GM19397 (cell line): ENCODE results near the gene PTPRN2.

Experiments used
- ATAC-seq: cut with Tn5 transposase; IDR thresholded peaks from one replicate; pipeline ENCODE4 v1.9.1; 2021; ENCODE audit warnings: mild to moderate bottlenecking, moderate library complexity; ENCODE audit not compliant: unreplicated experiment

Gene PTPRN2

DNA sequence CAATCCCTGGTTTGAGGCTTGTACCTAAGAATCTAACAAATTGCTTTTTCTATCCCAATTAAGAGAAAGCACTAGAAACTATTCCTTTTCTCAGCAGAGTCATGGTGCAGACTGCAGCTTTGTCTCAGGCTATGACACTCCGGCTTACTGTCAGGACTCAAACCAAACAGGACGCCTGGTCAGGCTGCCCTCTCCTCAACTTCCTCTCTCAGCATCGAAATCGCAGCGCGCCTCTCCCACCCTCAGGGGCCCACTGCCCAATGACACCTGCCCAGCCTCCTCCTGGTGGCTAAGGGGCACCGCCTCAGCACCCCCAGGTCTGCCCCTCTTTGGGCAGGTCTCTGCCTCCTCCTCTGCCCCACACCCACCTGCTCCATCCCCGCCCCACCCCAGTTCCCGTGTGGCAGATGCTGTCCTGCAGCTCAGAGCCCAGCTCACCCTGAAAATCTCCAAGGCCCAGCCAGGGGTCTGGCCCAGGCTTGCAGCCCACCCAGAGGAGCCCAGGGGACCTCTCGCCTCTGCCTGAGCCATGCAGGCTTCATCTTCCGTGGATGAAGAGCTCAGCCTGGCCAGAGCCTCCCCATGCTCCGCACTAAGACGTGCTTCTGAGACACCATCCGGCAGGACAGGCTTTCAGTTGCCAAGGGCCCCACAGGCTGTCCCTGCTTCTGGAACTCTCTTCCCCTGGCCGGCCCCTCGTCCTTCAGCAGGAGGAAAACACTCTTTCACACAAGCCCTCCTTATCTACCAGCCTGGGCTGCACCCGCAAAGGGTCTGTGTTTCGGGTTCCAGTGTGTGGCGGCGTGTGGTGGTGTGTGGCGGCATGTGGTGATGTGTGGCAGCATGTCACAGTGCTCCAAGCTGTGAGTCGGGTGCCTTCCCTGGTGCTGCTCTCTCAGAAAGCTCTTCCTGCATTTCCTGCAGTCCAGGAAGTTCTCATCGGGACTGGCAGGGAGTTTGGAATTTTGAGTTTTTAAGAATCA lies 16.4 kb upstream of the PTPRN2 start:
- no peak for ATAC-seq

GRCh38 chr7:158602905-158603772 lies 15.5 kb upstream of the PTPRN2 start:
- ATAC-seq: no peak

- ATAC-seq: no peak
Measured at GRCh38 chr7:158602041-158602440, 14.4 kb upstream of the PTPRN2 start.

GRCh38 chr7:158601090-158601489 lies 13.5 kb upstream of the PTPRN2 start:
- ATAC-seq: no peak

DNA sequence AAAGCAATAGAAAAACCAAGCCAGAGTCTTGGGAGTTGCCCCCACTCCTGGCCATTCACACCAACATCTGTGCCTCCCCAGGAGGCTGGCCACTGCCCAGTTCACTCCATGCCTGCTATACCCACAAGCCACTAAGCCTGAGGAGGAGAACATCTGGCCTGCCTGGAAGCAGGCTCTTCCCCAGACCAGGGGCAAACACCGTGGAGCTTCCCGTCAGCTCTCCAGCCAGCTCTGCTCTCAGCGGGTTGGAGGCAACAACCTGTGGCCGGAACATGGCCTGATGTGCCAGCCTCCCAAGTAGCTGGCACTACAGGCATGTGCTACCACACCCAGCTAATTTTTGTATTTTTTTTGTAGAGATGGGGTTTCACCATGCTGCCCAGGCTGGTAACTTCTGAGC lies 9.1 kb upstream of the PTPRN2 start:
- ATAC-seq: no peak

DNA sequence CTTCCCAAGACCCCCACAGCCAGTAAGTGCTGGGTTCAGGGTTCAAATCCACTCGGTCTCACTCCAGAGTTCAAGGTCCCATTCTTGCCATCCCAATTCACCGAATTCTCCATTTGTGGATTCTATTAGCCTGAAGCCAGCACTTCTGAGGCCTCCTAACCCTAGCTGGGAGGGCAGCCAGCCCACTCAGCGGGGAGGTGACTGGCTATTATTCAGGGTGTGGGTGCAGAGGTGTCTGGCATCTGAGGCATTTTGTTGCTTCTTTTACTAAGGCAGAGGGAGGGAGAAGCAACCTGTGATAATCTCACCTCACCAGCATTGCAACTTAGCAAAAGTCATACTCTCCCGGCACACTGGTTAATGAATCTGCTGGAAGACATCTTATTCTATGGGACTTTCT lies 8.7 kb upstream of the PTPRN2 start:
- no peak for ATAC-seq

DNA sequence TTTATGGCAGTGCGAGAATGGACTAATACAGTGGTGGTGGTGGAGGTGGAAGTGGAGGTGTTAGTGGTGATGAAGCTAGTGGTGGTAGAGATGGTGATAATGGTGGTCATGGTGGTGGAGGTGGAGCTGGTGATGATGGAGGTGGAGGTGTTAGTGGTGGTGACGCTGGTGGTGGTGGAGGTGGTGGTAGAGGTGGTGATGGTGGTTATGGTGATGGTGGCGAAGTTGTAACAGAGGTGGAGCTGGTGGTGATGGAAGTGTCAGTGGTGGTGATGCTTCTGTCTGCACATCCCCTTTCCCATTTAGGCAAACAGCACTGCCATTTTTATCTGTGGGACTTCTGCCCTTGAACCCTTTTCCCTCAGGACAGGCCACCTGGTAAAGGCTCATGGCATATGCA lies 7.4 kb upstream of the PTPRN2 start:
- ATAC-seq: no peak

GRCh38 chr7:158592541-158592940 lies 4.9 kb upstream of the PTPRN2 start:
- ATAC-seq: no peak

GRCh38 chr7:158591944-158592343 lies 4.3 kb upstream of the PTPRN2 start:
- no peak for ATAC-seq

- no peak for ATAC-seq
Measured at GRCh38 chr7:158590181-158590530, 2.5 kb upstream of the PTPRN2 start.

DNA sequence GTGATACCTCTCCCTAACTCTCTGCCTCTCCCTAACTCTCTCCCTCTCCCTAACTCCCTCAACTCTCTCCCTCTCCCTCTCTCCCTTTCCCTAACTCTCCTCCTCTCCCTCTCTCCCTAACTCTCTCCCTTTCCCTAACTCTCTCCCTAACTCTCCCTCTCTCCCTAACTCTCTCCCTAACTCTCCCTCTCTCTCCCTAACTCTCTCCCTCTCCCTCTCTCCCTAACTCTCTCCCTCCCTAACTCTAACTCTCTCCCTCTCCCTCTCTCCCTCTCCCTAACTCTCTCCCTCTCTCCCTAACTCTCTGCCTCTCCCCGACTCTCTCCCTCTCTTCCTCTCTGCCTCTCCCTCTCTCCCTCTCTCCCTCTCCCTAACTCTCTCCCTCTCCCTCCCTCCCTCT lies 2.0 kb upstream of the PTPRN2 start:
- no peak for ATAC-seq

GRCh38 chr7:158588878-158589442 lies 1.3 kb upstream of the PTPRN2 start:
- no peak for ATAC-seq

- no peak for ATAC-seq
Measured at GRCh38 chr7:158588085-158588877, 658 bp upstream of the PTPRN2 start.

- ATAC-seq: no peak
Measured at GRCh38 chr7:158586499-158587161, 993 bp downstream of the PTPRN2 start.

DNA sequence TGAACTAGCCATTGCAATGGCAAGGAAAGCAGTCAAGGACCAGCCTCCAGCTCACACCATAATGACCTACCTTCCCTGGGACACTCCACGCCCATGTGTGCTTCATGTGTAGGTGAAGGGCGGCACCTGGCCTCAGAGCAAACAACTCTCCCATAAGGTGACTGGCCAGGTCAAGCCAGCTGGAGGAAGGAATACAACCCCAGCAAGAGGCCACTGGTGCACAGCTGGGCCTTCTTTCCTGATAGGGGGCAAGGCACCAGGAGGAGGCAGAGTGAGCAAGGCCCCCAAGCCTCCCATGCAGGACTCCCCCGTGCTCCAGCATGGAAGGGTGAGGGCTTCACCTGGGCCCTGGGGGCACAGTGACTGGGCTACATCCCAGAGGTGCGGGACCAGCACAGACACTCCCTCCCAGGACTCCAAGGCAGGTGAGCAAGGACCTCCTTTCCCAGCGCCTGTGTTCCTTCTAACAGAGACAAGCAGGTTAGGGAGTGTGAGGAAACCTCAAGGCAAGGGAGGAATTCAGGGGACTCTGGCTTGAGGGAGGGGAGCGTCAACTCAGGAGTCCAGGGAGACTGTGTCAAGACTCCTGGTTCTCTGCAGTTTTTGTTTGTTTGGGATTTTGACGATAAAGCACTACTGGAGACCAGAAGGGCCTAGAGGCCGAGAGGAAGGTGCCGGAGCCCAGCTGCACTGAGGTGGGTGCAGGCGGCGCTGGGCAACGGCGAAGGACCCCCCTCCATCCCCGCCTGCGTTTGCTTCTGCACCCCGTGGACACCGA lies 1.7 kb downstream of the PTPRN2 start:
- ATAC-seq: no peak

DNA sequence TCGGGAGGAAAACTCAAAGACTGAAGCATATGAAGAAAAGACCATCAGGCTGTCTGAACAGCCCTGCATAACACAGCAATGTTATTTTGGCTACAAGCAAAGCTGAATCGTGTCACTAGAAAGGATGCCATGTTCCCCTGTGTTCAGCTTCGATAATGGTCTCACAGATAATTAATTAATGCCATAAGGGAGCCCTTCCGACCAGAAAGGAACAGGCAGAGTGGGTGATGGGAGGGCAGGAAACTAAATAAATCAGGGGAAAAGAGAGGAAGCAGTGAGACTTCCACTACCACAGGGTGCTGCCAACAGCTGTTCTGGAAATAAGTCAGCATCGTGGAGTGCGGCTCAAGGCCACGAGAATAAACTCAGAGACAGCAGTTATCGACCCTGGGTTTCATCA lies 3.2 kb downstream of the PTPRN2 start:
- ATAC-seq: no peak

DNA sequence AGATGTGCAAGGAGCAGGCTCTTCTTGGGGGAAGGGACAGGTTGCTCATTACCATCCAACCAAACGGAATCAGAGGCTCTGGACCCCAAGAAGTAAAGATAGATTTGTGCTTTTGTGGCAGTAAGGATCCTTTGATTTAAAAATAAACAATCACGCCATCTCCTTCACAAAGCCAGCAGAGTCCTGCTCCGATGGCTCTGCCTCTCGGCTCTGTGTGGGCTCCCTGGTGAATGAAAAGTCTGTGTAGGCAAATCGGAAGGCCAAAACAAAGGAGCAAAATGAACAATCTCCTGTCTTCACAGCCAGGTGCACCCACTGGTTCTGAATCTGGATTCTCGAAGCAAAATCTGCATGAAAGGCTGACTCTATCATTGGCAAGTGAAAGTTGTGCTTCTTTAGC lies 3.8 kb downstream of the PTPRN2 start:
- no peak for ATAC-seq

DNA sequence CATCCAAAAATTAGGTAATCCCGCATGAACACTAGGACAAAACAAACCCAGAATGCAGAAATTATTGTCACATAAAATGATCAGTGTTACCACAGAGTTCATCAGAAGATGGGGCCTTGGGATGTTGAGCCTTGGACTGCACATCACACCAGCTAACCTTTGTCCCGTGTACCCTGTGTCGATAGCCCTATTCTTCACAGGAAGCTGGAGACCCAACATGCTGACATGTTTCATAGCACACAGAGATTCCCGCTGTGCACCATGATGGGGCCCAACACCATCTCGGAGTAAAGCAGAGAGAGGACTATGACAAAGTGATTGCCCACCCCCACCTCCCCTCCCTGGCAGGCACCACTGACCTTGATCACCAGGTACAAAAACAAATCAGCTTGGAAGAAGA lies 4.5 kb downstream of the PTPRN2 start:
- no peak for ATAC-seq

DNA sequence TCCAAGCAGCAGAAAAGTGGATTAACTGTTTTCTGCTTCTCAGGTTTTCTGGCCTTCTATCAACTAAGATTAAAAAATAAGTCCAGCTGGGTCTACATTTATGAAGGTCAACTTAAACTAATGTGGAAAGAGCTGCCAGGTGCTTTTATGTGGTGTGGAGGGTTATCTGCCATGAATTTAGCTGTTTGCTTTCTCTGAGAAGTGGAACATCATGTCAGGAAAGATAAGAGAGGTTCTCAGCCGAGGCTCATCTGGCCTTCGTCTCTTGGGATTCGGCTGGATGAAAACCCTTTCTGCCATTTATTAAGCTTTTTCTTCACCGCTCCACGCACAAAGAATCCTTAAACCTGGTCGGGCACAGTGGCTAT lies 5.5 kb downstream of the PTPRN2 start:
- no peak for ATAC-seq
